Measurements from ENCODE around the gene ZMYND11.

GRCh38 chr10:208616-209015 lies 73.4 kb downstream of the ZMYND11 start:
- TF ChIP-seq EZH2 (IDR thresholded peaks at IDR 0.05), result no peak
- no peak for TF ChIP-seq POLR2AphosphoS5 (IDR thresholded peaks at IDR 0.05; ENCODE audit: borderline replicate concordance, low read depth, low read length)
- TF ChIP-seq FOXP2 (optimal IDR thresholded peaks at IDR 0.05; ENCODE audit: control extremely low read depth, extremely low read length, insufficient read depth), result no peak
